Measurements from ENCODE around the gene ANKRD55.

GRCh38 chr5:56130664-56131063 lies 102.5 kb downstream of the ANKRD55 start:
- TF ChIP-seq CTCF (IDR thresholded peaks at IDR 0.05; ENCODE audit: low read depth, low read length, missing input control) (no peak), ZBTB33 (IDR thresholded peaks at IDR 0.05) (no peak), HNF4A (conservative IDR thresholded peaks at IDR 0.05) (no peak), SP1 (IDR thresholded peaks at IDR 0.05) (no peak), RAD21 (IDR thresholded peaks at IDR 0.05) (no peak), FOXA1 (IDR thresholded peaks at IDR 0.05) (no peak), REST (IDR thresholded peaks at IDR 0.05) (no peak), EGR1 (IDR thresholded peaks at IDR 0.05; ENCODE audit: low read depth in 2 of 2) (no peak), ATF3 (IDR thresholded peaks at IDR 0.05) (no peak), YY1 (IDR thresholded peaks at IDR 0.05) (no peak), HNF4G (IDR thresholded peaks at IDR 0.05) (no peak)
